Esophagus squamous epithelium (tissue), 4 donors: ENCODE measurements around the gene MEIS1.

Experiments used
- POLR2A ChIP-seq, 4 donors: fragments of 450-650 bp; IDR thresholded peaks; one replicate each; pipeline ENCODE4 v1.6.1; 2017; ENCODE audit warnings: antibody characterized with exemption in 4 of 4, mild to moderate bottlenecking in 4 of 4, moderate library complexity in 3 of 4
- TF ChIP-seq, protein P1 (sequence below), 6 experiments: fragments of 450-650 bp in 4 of 6; fragments of 200-600 bp in 2 of 6; sonication (generic) in 2 of 6; IDR thresholded peaks; one replicate each; pipeline ENCODE4 v1.5.1; 2016 to 2019; ENCODE audit warnings: antibody characterized with exemption in 6 of 6, mild to moderate bottlenecking in 4 of 6, moderate library complexity in 4 of 6

GRCh38 chr2:66607152-66607551 lies 172.2 kb downstream of the MEIS1 start:
- TF ChIP-seq, protein P1, sequence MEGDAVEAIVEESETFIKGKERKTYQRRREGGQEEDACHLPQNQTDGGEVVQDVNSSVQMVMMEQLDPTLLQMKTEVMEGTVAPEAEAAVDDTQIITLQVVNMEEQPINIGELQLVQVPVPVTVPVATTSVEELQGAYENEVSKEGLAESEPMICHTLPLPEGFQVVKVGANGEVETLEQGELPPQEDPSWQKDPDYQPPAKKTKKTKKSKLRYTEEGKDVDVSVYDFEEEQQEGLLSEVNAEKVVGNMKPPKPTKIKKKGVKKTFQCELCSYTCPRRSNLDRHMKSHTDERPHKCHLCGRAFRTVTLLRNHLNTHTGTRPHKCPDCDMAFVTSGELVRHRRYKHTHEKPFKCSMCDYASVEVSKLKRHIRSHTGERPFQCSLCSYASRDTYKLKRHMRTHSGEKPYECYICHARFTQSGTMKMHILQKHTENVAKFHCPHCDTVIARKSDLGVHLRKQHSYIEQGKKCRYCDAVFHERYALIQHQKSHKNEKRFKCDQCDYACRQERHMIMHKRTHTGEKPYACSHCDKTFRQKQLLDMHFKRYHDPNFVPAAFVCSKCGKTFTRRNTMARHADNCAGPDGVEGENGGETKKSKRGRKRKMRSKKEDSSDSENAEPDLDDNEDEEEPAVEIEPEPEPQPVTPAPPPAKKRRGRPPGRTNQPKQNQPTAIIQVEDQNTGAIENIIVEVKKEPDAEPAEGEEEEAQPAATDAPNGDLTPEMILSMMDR (IDR thresholded peaks at IDR 0.05) = no peak
- TF ChIP-seq POLR2A (IDR thresholded peaks at IDR 0.05) = no peak
